ENCODE results near the gene NBPF20. TPM values are rescaled to one million over a fixed set of nuclear protein-coding genes. Genes with fewer than 3 reads are reported as not detected.
"Not testable (repeated sequence)": the region's sequence is repeated elsewhere in the genome, so short reads cannot be mapped to it uniquely, and the experiment has no call there.

NBPF20 gene, protein sequence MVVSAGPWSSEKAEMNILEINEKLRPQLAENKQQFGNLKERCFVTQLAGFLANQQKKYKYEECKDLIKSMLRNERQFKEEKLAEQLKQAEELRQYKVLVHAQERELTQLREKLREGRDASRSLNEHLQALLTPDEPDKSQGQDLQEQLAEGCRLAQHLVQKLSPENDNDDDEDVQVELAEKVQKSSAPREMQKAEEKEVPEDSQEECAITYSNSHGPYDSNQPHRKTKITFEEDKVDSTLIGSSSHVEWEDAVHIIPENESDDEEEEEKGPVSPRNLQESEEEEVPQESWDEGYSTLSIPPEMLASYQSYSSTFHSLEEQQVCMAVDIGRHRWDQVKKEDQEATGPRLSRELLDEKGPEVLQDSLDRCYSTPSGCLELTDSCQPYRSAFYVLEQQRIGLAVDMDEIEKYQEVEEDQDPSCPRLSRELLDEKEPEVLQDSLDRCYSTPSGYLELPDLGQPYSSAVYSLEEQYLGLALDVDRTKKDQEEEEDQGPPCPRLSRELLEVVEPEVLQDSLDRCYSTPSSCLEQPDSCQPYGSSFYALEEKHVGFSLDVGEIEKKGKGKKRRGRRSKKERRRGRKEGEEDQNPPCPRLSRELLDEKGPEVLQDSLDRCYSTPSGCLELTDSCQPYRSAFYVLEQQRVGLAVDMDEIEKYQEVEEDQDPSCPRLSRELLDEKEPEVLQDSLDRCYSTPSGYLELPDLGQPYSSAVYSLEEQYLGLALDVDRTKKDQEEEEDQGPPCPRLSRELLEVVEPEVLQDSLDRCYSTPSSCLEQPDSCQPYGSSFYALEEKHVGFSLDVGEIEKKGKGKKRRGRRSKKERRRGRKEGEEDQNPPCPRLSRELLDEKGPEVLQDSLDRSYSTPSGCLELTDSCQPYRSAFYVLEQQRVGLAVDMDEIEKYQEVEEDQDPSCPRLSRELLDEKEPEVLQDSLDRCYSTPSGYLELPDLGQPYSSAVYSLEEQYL (N-terminal part only)
- total RNA-seq, result 1 to 10 TPM; 1.5 to 7.2 (median 2.1) TPM

- Histone ChIP-seq H3K9me3 (peaks cover 0 to 10% of the 10 kb centered on the region in 2 donors), H3K4me3 (peak within 1 kb of the TSS; percentile 55 to 81 (median 64)), H3K27me3 (peaks cover 35% of the 10 kb centered on the region), H3K4me1 (peaks cover 0 to 12% (median 10%) of the 10 kb centered on the region in 4 donors), H3K27ac (peak within 1 kb of the TSS; percentile 44 to 78 (median 64)), H3K36me3 (no peaks in the 10 kb centered on the region)
- intact Hi-C loops (cut with DNase I; ENCODE audit: low total_unique reads), result no loop called here
- peak; percentile 87 for DNase-seq
- 1% methylated on average over 21 of the region's 50 CpGs; no CpG with 5 or more reads in 1 of the 2 donors for WGBS, 2 donors (ENCODE audit: low coverage in 1 of 2)
- TF ChIP-seq POLR2A (IDR thresholded peaks at IDR 0.05), result no peak
- TF ChIP-seq POLR2AphosphoS5 (IDR thresholded peaks at IDR 0.05), result peak in 2 of 3 donors; percentile 24 to 58
- in situ Hi-C loops (cut with MboI; ENCODE audit: low pct_ligation_motif_present in 1 of 4, low pct_unique_long_range_greater_than_20kb in 1 of 4, low sequenced_read_pairs in 3 of 4), result no loop called here
These were observed at the start of gene NBPF20 for GRCh38 chr1:145425436-145426029. NBPF20 (minus strand) TSS chr1:145425603; CDS start chr1:145405272, 20,331 bp downstream.

GRCh38 chr1:145474837-145475368 lies 49.5 kb upstream of the NBPF20 start:
- in situ Hi-C loops (cut with MboI; ENCODE audit: low pct_ligation_motif_present in 1 of 4, low pct_unique_long_range_greater_than_20kb in 1 of 4, low sequenced_read_pairs in 3 of 4); H3K4me3 ChIP-seq; H3K9me3 ChIP-seq; H3K4me1 ChIP-seq; intact Hi-C loops (cut with DNase I; ENCODE audit: low total_unique reads); DNase-seq; H3K36me3 ChIP-seq; H3K27ac ChIP-seq: not testable (repeated sequence)
- WGBS, 2 donors (ENCODE audit: low coverage in 1 of 2), result 59 to 67% methylated on average over 1 to 7 of the region's 8 CpGs
- peaks cover 13% of the 10 kb centered on the region for H3K27me3 ChIP-seq

DNA sequence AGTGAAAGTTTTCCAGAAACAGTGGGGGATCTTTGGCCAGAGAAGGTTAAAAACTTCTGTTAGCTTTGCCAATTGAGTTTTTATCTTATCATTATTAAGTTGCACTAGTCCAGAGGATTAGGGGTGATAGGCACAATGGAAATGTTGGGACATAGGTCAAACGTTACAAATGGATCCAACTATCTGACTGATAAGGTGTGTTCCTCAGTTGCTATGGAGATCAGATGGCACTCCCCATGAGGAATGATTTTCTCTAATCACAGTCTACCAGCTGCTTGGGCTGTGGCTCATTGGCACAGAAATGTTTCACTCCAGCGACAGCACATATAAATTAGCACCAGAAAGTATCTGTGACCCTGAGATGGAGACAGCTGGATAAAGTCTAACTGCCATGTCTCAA lies 47.3 kb upstream of the NBPF20 start:
- DNase-seq; H3K9me3 ChIP-seq; H3K27ac ChIP-seq; H3K4me1 ChIP-seq; H3K4me3 ChIP-seq; H3K36me3 ChIP-seq; in situ Hi-C loops (cut with MboI; ENCODE audit: low pct_ligation_motif_present in 1 of 4, low pct_unique_long_range_greater_than_20kb in 1 of 4, low sequenced_read_pairs in 3 of 4); intact Hi-C loops (cut with DNase I; ENCODE audit: low total_unique reads): not testable (repeated sequence)
- no CpG with 5 or more reads among the region's 2 CpGs for WGBS, 2 donors (ENCODE audit: low coverage in 1 of 2)
- peaks cover 13% of the 10 kb centered on the region for H3K27me3 ChIP-seq

DNA sequence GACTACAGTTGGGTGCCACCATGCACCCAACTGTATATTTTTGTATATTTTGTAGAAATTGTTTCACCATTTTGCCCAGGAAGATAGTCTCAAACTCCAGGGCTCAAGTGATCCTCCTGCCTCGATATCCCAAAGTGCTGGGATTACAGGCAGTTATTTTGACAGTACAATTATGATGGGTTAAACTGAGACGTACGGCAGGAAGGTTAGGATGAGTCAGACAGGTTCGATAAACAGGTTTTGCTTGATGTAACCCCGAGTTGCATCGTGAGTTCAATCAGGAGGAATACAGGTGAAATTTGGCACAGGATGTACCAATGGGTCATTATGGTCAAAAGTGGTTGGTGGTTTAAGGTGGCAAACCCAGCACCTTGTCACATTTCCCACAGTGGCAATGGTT lies 46.0 kb upstream of the NBPF20 start:
- in situ Hi-C loops (cut with MboI; ENCODE audit: low pct_ligation_motif_present in 1 of 4, low pct_unique_long_range_greater_than_20kb in 1 of 4, low sequenced_read_pairs in 3 of 4); DNase-seq; H3K4me1 ChIP-seq; H3K9me3 ChIP-seq; H3K27ac ChIP-seq; H3K4me3 ChIP-seq; intact Hi-C loops (cut with DNase I; ENCODE audit: low total_unique reads); H3K36me3 ChIP-seq: not testable (repeated sequence)
- peaks cover 13% of the 10 kb centered on the region for H3K27me3 ChIP-seq
- WGBS, 2 donors (ENCODE audit: low coverage in 1 of 2), result 52 to 80% methylated on average over 5 to 6 of the region's 6 CpGs

- 0 to 1% methylated on average over 11 to 15 of the region's 35 CpGs for WGBS, 2 donors (ENCODE audit: low coverage in 1 of 2)
- H3K36me3 ChIP-seq; intact Hi-C loops (cut with DNase I; ENCODE audit: low total_unique reads); in situ Hi-C loops (cut with MboI; ENCODE audit: low pct_ligation_motif_present in 1 of 4, low pct_unique_long_range_greater_than_20kb in 1 of 4, low sequenced_read_pairs in 3 of 4); H3K9me3 ChIP-seq; H3K4me1 ChIP-seq: not testable (repeated sequence)
- Histone ChIP-seq H3K27me3 (peaks cover 24% of the 10 kb centered on the region), H3K27ac (peak overlapping the region; percentile 36 to 46 (median 42)), H3K4me3 (peak overlapping the region; percentile 12 to 49 (median 30))
- TF ChIP-seq POLR2A (IDR thresholded peaks at IDR 0.05) (peak; percentile 82), POLR2AphosphoS5 (IDR thresholded peaks at IDR 0.05) (peak; percentile 7 to 94 (median 86))
- peak; percentile 82 for DNase-seq
These were observed 40.2 kb upstream of the NBPF20 start for GRCh38 chr1:145465405-145466144.

DNA sequence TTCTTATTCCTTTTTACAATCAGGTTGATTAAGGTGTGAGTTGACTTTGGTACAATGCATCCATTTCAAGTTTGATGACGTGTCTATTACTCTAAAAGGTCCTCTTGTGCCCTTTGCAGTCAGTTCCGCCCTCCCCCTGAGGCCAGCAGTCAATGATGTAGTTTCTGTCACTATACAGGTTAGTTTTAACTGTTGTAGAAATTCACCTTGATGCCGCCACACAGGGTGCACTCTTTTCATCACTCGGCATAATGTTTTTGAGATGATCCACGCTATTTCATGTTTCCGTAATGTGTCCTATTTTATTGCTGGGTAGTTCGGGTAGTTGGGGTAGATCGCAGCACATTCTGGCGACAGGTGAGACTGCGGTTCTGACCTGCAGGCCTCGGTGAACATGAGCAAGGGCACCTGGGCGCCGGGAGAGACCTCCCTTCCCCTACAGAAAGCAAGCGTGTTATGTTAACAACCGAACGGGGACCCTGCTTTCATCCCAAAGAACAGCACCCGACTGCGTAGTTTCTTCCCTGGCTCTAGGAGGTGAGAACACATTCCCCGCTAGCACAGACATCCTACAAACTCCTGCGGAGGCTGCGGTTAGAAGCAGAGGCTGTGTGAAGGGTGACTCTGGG lies 39.4 kb upstream of the NBPF20 start:
- in situ Hi-C loops (cut with MboI; ENCODE audit: low pct_ligation_motif_present in 1 of 4, low pct_unique_long_range_greater_than_20kb in 1 of 4, low sequenced_read_pairs in 3 of 4); H3K36me3 ChIP-seq; H3K9me3 ChIP-seq; intact Hi-C loops (cut with DNase I; ENCODE audit: low total_unique reads); DNase-seq; H3K4me1 ChIP-seq: not testable (repeated sequence)
- 17% methylated on average over 7 of the region's 21 CpGs; no CpG with 5 or more reads in 1 of the 2 donors for WGBS, 2 donors (ENCODE audit: low coverage in 1 of 2)
- peak overlapping the region in 1 of 4 donors; percentile 44 for H3K27ac ChIP-seq
- peaks cover 30% of the 10 kb centered on the region for H3K27me3 ChIP-seq
- H3K4me3 ChIP-seq, result peak overlapping the region in 3 of 4 donors; percentile 25 to 49 (median 36)

- 89% methylated on average over 2 of the region's 2 CpGs; no CpG with 5 or more reads in 1 of the 2 donors for WGBS, 2 donors (ENCODE audit: low coverage in 1 of 2)
- H3K36me3 ChIP-seq; H3K4me3 ChIP-seq; H3K27ac ChIP-seq; intact Hi-C loops (cut with DNase I; ENCODE audit: low total_unique reads); H3K4me1 ChIP-seq; in situ Hi-C loops (cut with MboI; ENCODE audit: low pct_ligation_motif_present in 1 of 4, low pct_unique_long_range_greater_than_20kb in 1 of 4, low sequenced_read_pairs in 3 of 4); H3K9me3 ChIP-seq; DNase-seq: not testable (repeated sequence)
- H3K27me3 ChIP-seq, result peaks cover 30% of the 10 kb centered on the region
These were observed 38.6 kb upstream of the NBPF20 start for GRCh38 chr1:145464017-145464416.

GRCh38 chr1:145460684-145461083 lies 35.3 kb upstream of the NBPF20 start:
- 72 to 100% methylated on average over 1 to 10 of the region's 10 CpGs for WGBS, 2 donors (ENCODE audit: low coverage in 1 of 2)
- H3K36me3 ChIP-seq; H3K4me3 ChIP-seq; in situ Hi-C loops (cut with MboI; ENCODE audit: low pct_ligation_motif_present in 1 of 4, low pct_unique_long_range_greater_than_20kb in 1 of 4, low sequenced_read_pairs in 3 of 4); H3K9me3 ChIP-seq; H3K4me1 ChIP-seq; DNase-seq; H3K27ac ChIP-seq; intact Hi-C loops (cut with DNase I; ENCODE audit: low total_unique reads): not testable (repeated sequence)
- peaks cover 27% of the 10 kb centered on the region for H3K27me3 ChIP-seq

GRCh38 chr1:145460048-145460447 lies 34.6 kb upstream of the NBPF20 start:
- H3K9me3 ChIP-seq; DNase-seq; H3K4me1 ChIP-seq; H3K4me3 ChIP-seq; H3K27ac ChIP-seq; intact Hi-C loops (cut with DNase I; ENCODE audit: low total_unique reads); in situ Hi-C loops (cut with MboI; ENCODE audit: low pct_ligation_motif_present in 1 of 4, low pct_unique_long_range_greater_than_20kb in 1 of 4, low sequenced_read_pairs in 3 of 4); H3K36me3 ChIP-seq: not testable (repeated sequence)
- 28 to 40% methylated on average over 1 to 11 of the region's 13 CpGs for WGBS, 2 donors (ENCODE audit: low coverage in 1 of 2)
- H3K27me3 ChIP-seq, result peaks cover 26% of the 10 kb centered on the region

Measured in transverse colon (tissue), 4 donors.